CD4-positive, CD25-positive, alpha-beta regulatory T cell (primary cell): ENCODE measurements around the gene UHRF1. TPM values are rescaled to one million over a fixed set of nuclear protein-coding genes. Genes with fewer than 3 reads are reported as not detected.

Source experiments
- ATAC-seq, 2 donors: fragments of 150-1000 bp; cut with Tn5 transposase; one replicate each; pipeline ENCODE4 v1.10.0; 2021; ENCODE audit warnings: low read depth in 2 of 2, moderate number of reproducible peaks in 2 of 2, moderate library complexity in 1 of 2
- DNase-seq, 3 donors: peaks; one replicate each; pipeline versions ENCODE4 v3.0.0 to v3.0.0-alpha.2; 2012 to 2022; ENCODE audit warnings: mixed read lengths in 1 of 3
- H3K27ac ChIP-seq: one replicate; pipeline ENCODE4 v1.7.0; 2013; ENCODE audit warnings: mild to moderate bottlenecking, low read length; ENCODE audit not compliant: insufficient read depth, poor library complexity, severe bottlenecking
- H3K27me3 ChIP-seq: one replicate; pipeline ENCODE4 v1.7.0; 2013; ENCODE audit warnings: low read length; ENCODE audit not compliant: control insufficient read depth, insufficient read depth
- H3K36me3 ChIP-seq: one replicate; pipeline ENCODE4 v1.7.0; 2013; ENCODE audit warnings: mild to moderate bottlenecking, low read length, moderate library complexity; ENCODE audit not compliant: control insufficient read depth, insufficient read depth
- H3K4me1 ChIP-seq: 2 replicates; pipeline ENCODE4 v1.7.0; 2013; ENCODE audit warnings: mild to moderate bottlenecking, low read length; ENCODE audit not compliant: insufficient read depth, control insufficient read depth, poor library complexity, severe bottlenecking
- H3K4me3 ChIP-seq: one replicate; pipeline ENCODE4 v1.7.0; 2013; ENCODE audit warnings: low read depth, mild to moderate bottlenecking, low read length, moderate library complexity
- H3K9me3 ChIP-seq, 2 experiments: 1 replicate in 1 of 2; 2 replicates in 1 of 2; pipeline ENCODE4 v1.7.0; 2013; ENCODE audit warnings: low read length in 2 of 2, mild to moderate bottlenecking in 1 of 2, moderate library complexity in 1 of 2; ENCODE audit not compliant: control insufficient read depth in 2 of 2
- H3K27ac Mint-ChIP-seq, 3 donors: one replicate each; pipeline ENCODE4 v1.8.0; 2020 to 2022; ENCODE audit warnings: mild to moderate bottlenecking in 3 of 3, mixed read lengths in 3 of 3, moderate library complexity in 2 of 3
- H3K27me3 Mint-ChIP-seq: one replicate; pipeline ENCODE4 v1.8.0; 2022; ENCODE audit warnings: mild to moderate bottlenecking, mixed read lengths
- H3K36me3 Mint-ChIP-seq: one replicate; pipeline ENCODE4 v1.8.0; 2020; ENCODE audit warnings: mixed read lengths
- H3K4me1 Mint-ChIP-seq, 4 donors: one replicate each; pipeline ENCODE4 v1.8.0; 2020 to 2022; ENCODE audit warnings: mixed read lengths in 4 of 4, mild to moderate bottlenecking in 1 of 4
- H3K4me3 Mint-ChIP-seq, 4 donors: one replicate each; pipeline ENCODE4 v1.8.0; 2020 to 2022; ENCODE audit warnings: mild to moderate bottlenecking in 4 of 4, mixed read lengths in 4 of 4, moderate library complexity in 3 of 4
- H3K9me3 Mint-ChIP-seq, 7 donors: one replicate each; pipeline ENCODE4 v1.8.0; 2020 to 2022; ENCODE audit warnings: mixed read lengths in 7 of 7, mild to moderate bottlenecking in 3 of 7, moderate library complexity in 2 of 7
- polyA plus RNA-seq, 4 donors: library from polyadenylated mRNA; unstranded; fragments of 300-500 nt; fragmentation: Illumina TruSeq; gene quantifications; one replicate each; pipeline ENCODE4 v1.2.3, GENCODE V29; 2021
- total RNA-seq: library from RNA; stranded (reverse); gene quantifications from one replicate; pipeline ENCODE4 v1.2.3, GENCODE V29; 2022

UHRF1 gene
- total and polyA plus RNA-seq, 5 donors from 2014 or later = 0.57 to 2.7 (median 1.1) TPM

DNA sequence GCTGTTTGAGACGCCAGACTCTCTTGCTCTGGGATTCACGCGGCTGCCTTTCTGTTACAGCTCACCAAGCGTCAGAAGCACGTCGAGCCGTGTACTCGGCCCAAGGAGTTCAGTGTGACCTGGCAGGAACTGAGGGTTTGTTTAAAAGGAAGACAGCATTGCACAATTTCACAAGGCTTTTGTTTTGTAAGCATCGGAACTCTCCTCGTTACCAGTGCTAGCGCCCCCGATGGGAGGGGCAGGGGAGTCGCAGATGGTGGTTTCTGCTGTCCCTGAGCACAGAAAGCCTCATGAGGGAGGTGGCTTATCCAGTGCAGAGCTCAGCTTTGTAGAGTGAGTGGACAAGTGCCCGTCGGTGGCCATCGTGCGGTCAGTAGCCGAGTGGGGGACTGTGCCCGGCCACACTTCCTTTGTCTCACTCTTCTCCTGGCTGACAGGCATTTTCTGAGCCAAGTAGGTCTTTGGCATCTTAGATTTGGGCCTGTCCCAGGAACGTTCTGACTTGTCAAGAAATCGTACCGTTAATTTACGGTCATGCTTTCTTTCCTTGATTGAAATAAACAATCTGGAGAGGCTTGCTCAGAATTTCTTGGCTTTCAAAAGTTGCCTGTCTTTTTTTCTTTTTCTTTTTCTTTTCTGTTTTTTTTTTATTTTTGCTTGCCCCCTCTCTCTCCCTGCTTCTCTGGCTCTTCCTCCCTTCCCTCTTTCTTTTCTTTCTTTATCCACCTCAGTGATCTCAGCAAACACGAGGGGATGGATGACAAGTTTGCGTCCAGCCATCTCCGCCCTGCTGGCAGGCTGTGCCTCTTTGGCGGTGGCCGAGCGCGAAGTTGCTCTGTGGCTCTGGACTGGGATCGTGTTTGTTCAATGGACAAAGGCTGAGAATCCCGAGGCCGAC, 67.3 kb downstream of the UHRF1 start:
- H3K36me3 ChIP-seq = peaks cover 11% of the 10 kb centered on the region
- ATAC-seq = peak in 1 of 2 donors; percentile 18
- H3K4me1 ChIP-seq = peaks cover 9% of the 10 kb centered on the region
- H3K27me3 ChIP-seq = no peaks in the 10 kb centered on the region
- no peaks in the 10 kb centered on the region for H3K9me3 ChIP-seq
- no peaks in the 10 kb centered on the region for H3K9me3 Mint-ChIP-seq
- H3K27ac Mint-ChIP-seq = no peak overlapping the region
- peaks cover 0 to 47% (median 7%) of the 10 kb centered on the region in 4 donors for H3K4me1 Mint-ChIP-seq
- no peak for DNase-seq
- no peaks in the 10 kb centered on the region for H3K27me3 Mint-ChIP-seq
- no peak overlapping the region for H3K4me3 ChIP-seq
- no peak overlapping the region for H3K4me3 Mint-ChIP-seq
- no peak overlapping the region for H3K27ac ChIP-seq
- peaks cover 7% of the 10 kb centered on the region for H3K36me3 Mint-ChIP-seq

DNA sequence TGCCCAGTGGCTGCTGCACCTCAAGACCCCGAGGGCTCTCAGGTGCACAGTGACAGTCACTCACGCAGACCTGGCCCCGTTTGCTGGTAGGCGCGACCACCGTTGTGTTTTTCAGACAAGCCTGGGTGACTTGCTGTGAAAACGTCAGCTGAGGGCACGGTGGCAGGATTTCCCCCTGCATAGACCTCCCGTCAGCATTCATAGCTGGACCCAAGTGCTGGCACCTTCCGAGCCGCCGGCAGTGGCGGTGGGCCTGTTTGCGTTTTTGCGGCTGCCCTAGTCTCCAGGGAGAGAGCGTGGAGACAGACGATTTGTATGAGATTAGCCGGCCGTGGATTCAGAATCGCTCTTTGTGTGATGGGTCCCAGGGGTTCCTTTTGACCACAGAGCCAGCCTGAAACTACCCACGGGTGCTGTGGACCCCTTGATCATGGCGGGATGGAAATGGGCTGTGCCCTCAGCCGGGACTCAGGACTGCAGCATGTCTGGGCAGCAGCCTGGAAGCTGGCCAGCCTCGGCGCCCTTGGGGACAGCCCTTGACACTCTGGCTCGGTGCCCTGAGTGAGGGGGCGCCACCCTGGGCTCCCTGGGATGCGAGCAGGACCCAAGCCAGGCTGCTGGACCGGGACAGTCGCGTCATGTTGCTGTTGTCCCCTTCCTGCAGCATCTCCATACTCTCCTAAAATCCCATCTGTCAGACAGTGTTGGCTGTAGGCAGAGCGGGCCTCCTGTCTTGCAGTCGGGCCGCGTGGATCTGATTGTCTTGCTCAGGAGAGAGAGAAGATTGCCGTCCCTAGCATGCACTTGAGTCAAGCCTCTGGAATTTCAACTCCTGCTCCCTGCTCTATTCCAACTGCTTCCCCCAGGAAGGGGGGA, 68.2 kb downstream of the UHRF1 start:
- H3K4me3 Mint-ChIP-seq = peak overlapping the region in 1 of 4 donors; percentile 9
- no peaks in the 10 kb centered on the region for H3K9me3 Mint-ChIP-seq
- peaks cover 11% of the 10 kb centered on the region for H3K36me3 ChIP-seq
- H3K27ac Mint-ChIP-seq = peak overlapping the region in 2 of 3 donors; percentile 51 to 88
- no peaks in the 10 kb centered on the region for H3K27me3 ChIP-seq
- no peaks in the 10 kb centered on the region for H3K9me3 ChIP-seq
- peaks cover 6% of the 10 kb centered on the region for H3K4me1 ChIP-seq
- no peak overlapping the region for H3K4me3 ChIP-seq
- peaks cover 7% of the 10 kb centered on the region for H3K36me3 Mint-ChIP-seq
- no peak for DNase-seq
- no peaks in the 10 kb centered on the region for H3K27me3 Mint-ChIP-seq
- H3K27ac ChIP-seq = no peak overlapping the region
- no peak for ATAC-seq
- peaks cover 0 to 43% (median 7%) of the 10 kb centered on the region in 4 donors for H3K4me1 Mint-ChIP-seq

DNA sequence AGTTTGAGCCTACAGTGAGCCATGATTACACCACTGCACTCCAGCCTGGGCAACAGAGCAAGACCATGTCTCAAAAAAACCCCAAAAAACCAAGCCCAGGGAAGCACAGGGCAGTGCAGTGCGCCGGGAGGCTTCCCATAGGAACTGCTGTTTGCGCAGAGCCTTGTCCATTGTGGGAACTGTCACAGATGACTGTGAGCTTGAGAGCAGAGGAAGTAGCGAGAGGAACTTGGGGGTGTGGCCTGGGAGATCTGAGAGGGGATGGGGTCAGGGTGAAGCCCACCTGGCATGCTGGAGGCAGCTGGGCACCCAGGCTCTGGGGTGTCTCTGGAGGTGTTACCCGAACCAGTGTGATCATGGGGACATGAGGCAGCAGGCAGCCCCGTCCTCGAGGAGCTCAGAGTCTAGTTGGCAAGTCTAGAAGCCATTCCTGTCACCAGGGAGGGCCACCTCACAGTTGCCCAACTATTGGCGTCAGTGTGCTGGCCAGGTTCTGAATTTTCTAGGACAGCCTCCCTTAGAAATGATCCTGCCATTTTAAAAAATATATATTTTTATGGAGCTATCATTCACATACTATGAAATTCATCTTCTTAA, 70.0 kb downstream of the UHRF1 start:
- ATAC-seq = no peak
- no peak overlapping the region for H3K4me3 ChIP-seq
- Mint-ChIP-seq H3K27me3 (no peaks in the 10 kb centered on the region), H3K9me3 (no peaks in the 10 kb centered on the region), H3K4me1 (peaks cover 0 to 37% (median 7%) of the 10 kb centered on the region in 4 donors), H3K27ac (peak overlapping the region in 1 of 3 donors; percentile 80), H3K4me3 (no peak overlapping the region), H3K36me3 (peaks cover 7% of the 10 kb centered on the region)
- no peak for DNase-seq
- peaks cover 11% of the 10 kb centered on the region for H3K36me3 ChIP-seq
- H3K27ac ChIP-seq = no peak overlapping the region
- H3K9me3 ChIP-seq = no peaks in the 10 kb centered on the region
- peaks cover 3% of the 10 kb centered on the region for H3K4me1 ChIP-seq
- no peaks in the 10 kb centered on the region for H3K27me3 ChIP-seq

- Histone ChIP-seq H3K27me3 (no peaks in the 10 kb centered on the region), H3K9me3 (no peaks in the 10 kb centered on the region), H3K36me3 (peaks cover 11% of the 10 kb centered on the region), H3K4me3 (no peak overlapping the region), H3K27ac (no peak overlapping the region), H3K4me1 (peaks cover 3% of the 10 kb centered on the region)
- no peaks in the 10 kb centered on the region for H3K27me3 Mint-ChIP-seq
- no peaks in the 10 kb centered on the region for H3K9me3 Mint-ChIP-seq
- no peak overlapping the region for H3K27ac Mint-ChIP-seq
- no peak overlapping the region for H3K4me3 Mint-ChIP-seq
- no peak for ATAC-seq
- H3K36me3 Mint-ChIP-seq = peaks cover 7% of the 10 kb centered on the region
- H3K4me1 Mint-ChIP-seq = peaks cover 0 to 32% (median 4%) of the 10 kb centered on the region in 4 donors
- DNase-seq = no peak
These were observed 70.8 kb downstream of the UHRF1 start for GRCh38 chr19:4980067-4980466.

- no peak overlapping the region for H3K27ac Mint-ChIP-seq
- ATAC-seq (no peak), DNase-seq (no peak)
- Histone ChIP-seq H3K4me3 (no peak overlapping the region), H3K9me3 (no peaks in the 10 kb centered on the region), H3K4me1 (peaks cover 3% of the 10 kb centered on the region), H3K27ac (no peak overlapping the region), H3K36me3 (peaks cover 11% of the 10 kb centered on the region), H3K27me3 (no peaks in the 10 kb centered on the region)
- H3K4me3 Mint-ChIP-seq = no peak overlapping the region
- H3K36me3 Mint-ChIP-seq = peaks cover 7% of the 10 kb centered on the region
- H3K9me3 Mint-ChIP-seq = no peaks in the 10 kb centered on the region
- no peaks in the 10 kb centered on the region for H3K27me3 Mint-ChIP-seq
- peaks cover 0 to 29% (median 5%) of the 10 kb centered on the region in 4 donors for H3K4me1 Mint-ChIP-seq
These were observed 71.8 kb downstream of the UHRF1 start for GRCh38 chr19:4980838-4981680.

GRCh38 chr19:4981681-4981958, 72.3 kb downstream of the UHRF1 start:
- ATAC-seq = no peak
- H3K36me3 Mint-ChIP-seq = peaks cover 7% of the 10 kb centered on the region
- H3K27me3 ChIP-seq = no peaks in the 10 kb centered on the region
- H3K4me1 ChIP-seq = peaks cover 3% of the 10 kb centered on the region
- no peak overlapping the region for H3K4me3 Mint-ChIP-seq
- no peaks in the 10 kb centered on the region for H3K9me3 Mint-ChIP-seq
- no peak for DNase-seq
- no peak overlapping the region for H3K27ac Mint-ChIP-seq
- no peaks in the 10 kb centered on the region for H3K9me3 ChIP-seq
- no peaks in the 10 kb centered on the region for H3K27me3 Mint-ChIP-seq
- H3K36me3 ChIP-seq = peaks cover 7% of the 10 kb centered on the region
- H3K4me3 ChIP-seq = no peak overlapping the region
- peaks cover 0 to 25% (median 5%) of the 10 kb centered on the region in 4 donors for H3K4me1 Mint-ChIP-seq
- no peak overlapping the region for H3K27ac ChIP-seq
